HG03025 (cell line): Measurements from ENCODE around the gene ABCA7.
"Not testable (repeated sequence)": the region's sequence is repeated elsewhere in the genome, so short reads cannot be mapped to it uniquely, and the experiment has no call there.

Experiments used
- ATAC-seq: cut with Tn5 transposase; IDR thresholded peaks from one replicate; pipeline ENCODE4 v1.9.1; 2021; ENCODE audit warnings: mild to moderate bottlenecking, moderate library complexity; ENCODE audit not compliant: unreplicated experiment, low FRiP score

ABCA7 gene

GRCh38 chr19:1114728-1115127, 74.8 kb downstream of the ABCA7 start:
- not testable (repeated sequence) for ATAC-seq
